Caki2 (cell line): ENCODE results near the gene MCRIP2. TPM values are rescaled to one million over a fixed set of nuclear protein-coding genes. Genes with fewer than 3 reads are reported as not detected.
"Not testable (repeated sequence)": the region's sequence is repeated elsewhere in the genome, so short reads cannot be mapped to it uniquely, and the experiment has no call there.

Source experiments
- DNase-seq: peaks from one replicate; pipeline ENCODE4 v3.0.0-alpha.2; 2015; ENCODE audit warnings: low read depth
- in situ Hi-C: cut with HindIII; loops from 2 replicates; pipeline ENCODE4 v1.10.0; 2016; ENCODE audit warnings: low sequenced_read_pairs, low pct_unique_long_range_greater_than_20kb, mixed read lengths
- total RNA-seq: library from RNA; depleted of rRNA; stranded (reverse); fragments of >200 nt; shearing (Covaris generic); gene quantifications from 2 replicates; pipeline ENCODE4 v1.2.3, GENCODE V29; 2014; ENCODE audit warnings: low replicate concordance

Gene MCRIP2
- total RNA-seq, 1 experiment from 2014 or later = 93.0 TPM

GRCh38 chr16:684071-684794, 42.6 kb downstream of the MCRIP2 start, which contains the start of gene JMJD8:
Gene JMJD8 (minus strand): TSS chr16:684334. CDS start chr16:684319, 15 bp downstream.
- in situ Hi-C loops = no loop called here
- peak; percentile 98 for DNase-seq

GRCh38 chr16:684961-685696, 43.5 kb downstream of the MCRIP2 start:
- DNase-seq = no peak
- in situ Hi-C loops = no loop called here

GRCh38 chr16:685967-686366, 44.3 kb downstream of the MCRIP2 start:
- peak; percentile 51 for DNase-seq

GRCh38 chr16:686459-687260, 45.0 kb downstream of the MCRIP2 start:
- DNase-seq = no peak
- in situ Hi-C loops = no loop called here

More at GRCh38 chr16:685967-686366, 44.3 kb downstream of the MCRIP2 start:
- in situ Hi-C loops = no loop called here

- in situ Hi-C loops = no loop called here
These were observed 45.9 kb downstream of the MCRIP2 start for GRCh38 chr16:687499-687898.

GRCh38 chr16:689175-689897, 47.7 kb downstream of the MCRIP2 start:
- in situ Hi-C loops = no loop called here
- DNase-seq = no peak

More at GRCh38 chr16:687499-687898, 45.9 kb downstream of the MCRIP2 start:
- no peak for DNase-seq

- in situ Hi-C loops, DNase-seq: not testable (repeated sequence)
These were observed 49.6 kb downstream of the MCRIP2 start for GRCh38 chr16:691242-691641.

- in situ Hi-C loops = no loop called here
- no peak for DNase-seq
These were observed 50.9 kb downstream of the MCRIP2 start for GRCh38 chr16:692356-693108.

GRCh38 chr16:693364-693763, 51.7 kb downstream of the MCRIP2 start:
- in situ Hi-C loops = no loop called here
- no peak for DNase-seq

GRCh38 chr16:693766-694165, 52.1 kb downstream of the MCRIP2 start:
- DNase-seq = no peak
- in situ Hi-C loops = no loop called here

- DNase-seq = no peak
- in situ Hi-C loops = no loop called here
These were observed 52.7 kb downstream of the MCRIP2 start for GRCh38 chr16:694187-694862.

GRCh38 chr16:694863-695354, 53.3 kb downstream of the MCRIP2 start:
- in situ Hi-C loops = no loop called here
- DNase-seq = no peak

- DNase-seq = peak; percentile 99
- in situ Hi-C loops = no loop called here
These were observed 53.9 kb downstream of the MCRIP2 start for GRCh38 chr16:695355-696089.
